Stomach (tissue), 9 donors: ENCODE measurements around the gene ZNF80. TPM values are rescaled to one million over a fixed set of nuclear protein-coding genes. Genes with fewer than 3 reads are reported as not detected.

Experiments
- DNase-seq, 2 donors: peaks; one replicate each; pipeline versions ENCODE4 v3.0.0 to v3.0.0-alpha.2; 2013 to 2019
- H3K27ac ChIP-seq, 5 donors: fragments of 200-600 bp in 4 of 5; sonication (generic) in 4 of 5; one replicate each; pipeline ENCODE4 v1.5.1; 2013 to 2019; ENCODE audit warnings: mild to moderate bottlenecking in 1 of 5, moderate library complexity in 1 of 5
- H3K27me3 ChIP-seq, 3 donors: fragments of 200-600 bp; sonication (generic); one replicate each; pipeline ENCODE4 v1.5.1; 2017 to 2019; ENCODE audit warnings: mixed run types in 1 of 3
- H3K36me3 ChIP-seq, 4 donors: fragments of 200-600 bp; sonication (generic); 1 replicate in 3 of 4; 2 replicates in 1 of 4; pipeline ENCODE4 v1.5.1; 2016 to 2019
- H3K4me1 ChIP-seq, 4 donors: fragments of 200-600 bp; sonication (generic); one replicate each; pipeline ENCODE4 v1.5.1; 2016 to 2019
- H3K4me3 ChIP-seq, 4 donors: fragments of 200-600 bp; sonication (generic) in 3 of 4; one replicate each; pipeline ENCODE4 v1.5.1; 2016 to 2019; ENCODE audit warnings: mild to moderate bottlenecking in 1 of 4
- H3K9me3 ChIP-seq, 4 donors: fragments of 200-600 bp; sonication (generic); one replicate each; pipeline ENCODE4 v1.5.1; 2016 to 2019
- CTCF ChIP-seq, 7 experiments: fragments of 450-650 bp in 4 of 7; fragments of 200-600 bp in 3 of 7; sonication (generic) in 3 of 7; IDR thresholded peaks; one replicate each; pipeline ENCODE4 v1.5.1; 2016 to 2019; ENCODE audit warnings: antibody characterized with exemption in 7 of 7, control low read depth in 2 of 7, mild to moderate bottlenecking in 1 of 7
- EP300 ChIP-seq: sonication (generic); formaldehyde crosslinking; IDR thresholded peaks from one replicate; pipeline ENCODE4 v1.6.1; 2017; ENCODE audit warnings: antibody characterized with exemption
- POLR2A ChIP-seq, 4 donors: fragments of 450-650 bp; IDR thresholded peaks; one replicate each; pipeline ENCODE4 v1.6.1; 2016; ENCODE audit warnings: antibody characterized with exemption in 4 of 4, control low read depth in 2 of 4, mild to moderate bottlenecking in 1 of 4, moderate library complexity in 1 of 4
- POLR2AphosphoS5 ChIP-seq, 3 donors: sonication (generic); formaldehyde crosslinking; IDR thresholded peaks; one replicate each; pipeline ENCODE4 v1.6.1; 2016; ENCODE audit warnings: antibody characterized with exemption in 3 of 3
- intact Hi-C: fragments of 100-400 bp; cut with DNase I; formaldehyde crosslinking; loops from one replicate; pipeline ENCODE4 v1.15.1; 2023; ENCODE audit warnings: low total_unique reads
- polyA plus RNA-seq, 3 donors: library from polyadenylated mRNA; stranded (reverse); fragments of 200-250 nt; gene quantifications; one replicate each; pipeline ENCODE4 v1.2.3, GENCODE V29; 2013
- total RNA-seq, 5 donors: library from RNA; depleted of rRNA; stranded (reverse); fragments of >200 nt; gene quantifications; one replicate each; pipeline versions ENCODE4 v1.1.0 to v1.2.3, GENCODE V29; 2014 to 2016
- donor health status: healthy with polysubstance abuse.
- donor health status: Bipolar disorder and iron deficiency.
- donor health status: healthy.

The ZNF80 gene
- total and polyA plus RNA-seq, 8 donors, result 0.92 TPM; not detected in 7

- intact Hi-C loops, result no loop called here
Observed at GRCh38 chr3:114186501-114186900, 50.9 kb downstream of the ZNF80 start.

More at GRCh38 chr3:114186501-114186900, 50.9 kb downstream of the ZNF80 start:
- TF ChIP-seq EP300, result no peak
- TF ChIP-seq POLR2AphosphoS5 (IDR thresholded peaks at IDR 0.05), result no peak
- no peak for TF ChIP-seq POLR2A (IDR thresholded peaks at IDR 0.05)
- TF ChIP-seq CTCF (IDR thresholded peaks at IDR 0.05), result no peak
- Histone ChIP-seq H3K36me3 (no peaks in the 10 kb centered on the region), H3K4me1 (no peaks in the 10 kb centered on the region), H3K4me3 (no peak overlapping the region), H3K9me3 (peaks cover 0 to 19% (median 5%) of the 10 kb centered on the region in 4 donors), H3K27ac (no peak overlapping the region), H3K27me3 (no peaks in the 10 kb centered on the region)
- peak in 1 of 2 donors; percentile 1 for DNase-seq

Other genes starting within 250 kb of the ZNF80 start
- 10 to 100 TPM in 1 of 5 donors, 1 to 10 TPM in 4; 2.6 to 21.0 (median 6.6) TPM for gene CCDC191, start 181.1 kb downstream of the ZNF80 start, total RNA-seq
- 1 to 10 TPM; 1.4 to 3.2 (median 2.3) TPM for gene CCDC191, start 181.1 kb downstream of the ZNF80 start, polyA plus RNA-seq
- 10 to 100 TPM; 13.0 to 61.3 (median 29.0) TPM for gene QTRT2, start 180.8 kb downstream of the ZNF80 start, total RNA-seq
- gene QTRT2, start 180.8 kb downstream of the ZNF80 start, polyA plus RNA-seq, result 1 to 10 TPM; 4.8 to 8.6 (median 5.2) TPM
- gene DRD3, start 58.5 kb downstream of the ZNF80 start, total RNA-seq, result not detected
- not detected for gene DRD3, start 58.5 kb downstream of the ZNF80 start, polyA plus RNA-seq
- gene TIGIT, start 56.5 kb upstream of the ZNF80 start, total RNA-seq, result 1 to 10 TPM in 1 of 5 donors, under 1 TPM in 2, not detected in 2; 0.29 to 1.1 (median 0.58) TPM
- gene TIGIT, start 56.5 kb upstream of the ZNF80 start, polyA plus RNA-seq, result 1 to 10 TPM in 1 of 3 donors, under 1 TPM in 2; 0.25 to 1.2 (median 0.43) TPM